OCI-LY1 (cell line): Measurements from ENCODE around the gene FAXC.
"Not testable (repeated sequence)": the region's sequence is repeated elsewhere in the genome, so short reads cannot be mapped to it uniquely, and the experiment has no call there.

Source experiments
- H2AFZ ChIP-seq: fragments of 200-600 bp; sonication (generic), shearing (Covaris generic); 2 replicates; pipeline ENCODE4 v1.6.0; 2014; ENCODE audit warnings: antibody characterized with exemption, mild to moderate bottlenecking, low read length
- H3F3A ChIP-seq: fragments of 200-600 bp; sonication (generic), shearing (Covaris generic); 2 replicates; pipeline ENCODE4 v1.6.0; 2014; ENCODE audit warnings: mild to moderate bottlenecking, antibody characterized with exemption, low read length, moderate library complexity; ENCODE audit not compliant: insufficient read depth
- H3K27ac ChIP-seq: fragments of 200-600 bp; sonication (generic); 2 replicates; pipeline ENCODE4 v1.5.1; 2014; ENCODE audit warnings: low read length, mixed run types, mild to moderate bottlenecking, low read depth; ENCODE audit not compliant: poor library complexity, severe bottlenecking
- H3K27me3 ChIP-seq: fragments of 200-600 bp; sonication (generic); 2 replicates; pipeline ENCODE4 v1.6.0; 2014; ENCODE audit warnings: antibody characterized with exemption, mild to moderate bottlenecking, low read length, moderate library complexity; ENCODE audit not compliant: insufficient read depth
- H3K36me3 ChIP-seq: fragments of 200-600 bp; sonication (generic); 2 replicates; pipeline ENCODE4 v1.6.1; 2014; ENCODE audit warnings: mild to moderate bottlenecking, antibody characterized with exemption, low read length, moderate library complexity, mixed read lengths; ENCODE audit not compliant: insufficient read depth
- H3K4me1 ChIP-seq: fragments of 200-600 bp; sonication (generic); 2 replicates; pipeline ENCODE4 v1.5.1; 2014; ENCODE audit warnings: mild to moderate bottlenecking, low read length, moderate library complexity; ENCODE audit not compliant: insufficient read depth, severe bottlenecking
- H3K4me2 ChIP-seq: fragments of 200-600 bp; sonication (generic), shearing (Covaris generic); 2 replicates; pipeline ENCODE4 v1.6.1; 2014; ENCODE audit warnings: low read length
- H3K4me3 ChIP-seq: fragments of 200-600 bp; sonication (generic); 2 replicates; pipeline ENCODE4 v1.5.1; 2014; ENCODE audit warnings: low read length, low read depth, mild to moderate bottlenecking, mixed read lengths; ENCODE audit not compliant: poor library complexity, severe bottlenecking
- H3K79me2 ChIP-seq: fragments of 200-600 bp; shearing (Covaris generic); 2 replicates; pipeline ENCODE4 v1.6.1; 2016; ENCODE audit warnings: mixed run types, low read length, mixed read lengths; ENCODE audit not compliant: insufficient read depth
- H3K9ac ChIP-seq: fragments of 200-600 bp; sonication (generic), shearing (Covaris generic); 2 replicates; pipeline ENCODE4 v1.6.1; 2014; ENCODE audit warnings: mild to moderate bottlenecking, low read length, mixed read lengths
- H3K9me2 ChIP-seq: fragments of 200-600 bp; sonication (generic), shearing (Covaris generic); 2 replicates; pipeline ENCODE4 v1.6.1; 2014; ENCODE audit warnings: low read depth, mild to moderate bottlenecking, low read length, mixed read lengths
- H3K9me3 ChIP-seq: fragments of 200-600 bp; shearing (Covaris generic); 2 replicates; pipeline ENCODE4 v1.6.1; 2014; ENCODE audit warnings: low read length, mixed read lengths
- H4K20me1 ChIP-seq: fragments of 200-600 bp; sonication (generic), shearing (Covaris generic); 2 replicates; pipeline ENCODE4 v1.6.0; 2016; ENCODE audit warnings: mild to moderate bottlenecking, low read length; ENCODE audit not compliant: insufficient read depth
- EZH2 ChIP-seq: fragments of 200-600 bp; sonication (generic), shearing (Covaris generic); IDR thresholded peaks from 2 replicates; pipeline ENCODE4 v1.8.0; 2017; ENCODE audit warnings: borderline replicate concordance, mixed run types, mild to moderate bottlenecking, antibody characterized with exemption, low read length, moderate library complexity, mixed read lengths
- TF ChIP-seq, protein P1 (sequence below): fragments of 200-600 bp; sonication (generic), shearing (Covaris generic); IDR thresholded peaks from 2 replicates; pipeline ENCODE4 v1.5.1; 2017; ENCODE audit warnings: mild to moderate bottlenecking, antibody characterized with exemption, low read length, moderate library complexity, mixed read lengths

Gene FAXC

GRCh38 chr6:99270030-99270429 is 79.4 kb downstream of the FAXC start:
- Histone ChIP-seq H3K27ac (no peak overlapping the region), H3K27me3 (no peaks in the 10 kb centered on the region), H3K4me3 (no peak overlapping the region), H4K20me1 (no peaks in the 10 kb centered on the region), H2AFZ (no peak overlapping the region), H3K9me2 (no peaks in the 10 kb centered on the region), H3K79me2 (no peaks in the 10 kb centered on the region), H3K36me3 (no peaks in the 10 kb centered on the region), H3K4me1 (no peaks in the 10 kb centered on the region), H3K9ac (no peak overlapping the region), H3K9me3 (no peaks in the 10 kb centered on the region), H3K4me2 (no peak overlapping the region), H3F3A (no peaks in the 10 kb centered on the region)
- TF ChIP-seq, protein P1, sequence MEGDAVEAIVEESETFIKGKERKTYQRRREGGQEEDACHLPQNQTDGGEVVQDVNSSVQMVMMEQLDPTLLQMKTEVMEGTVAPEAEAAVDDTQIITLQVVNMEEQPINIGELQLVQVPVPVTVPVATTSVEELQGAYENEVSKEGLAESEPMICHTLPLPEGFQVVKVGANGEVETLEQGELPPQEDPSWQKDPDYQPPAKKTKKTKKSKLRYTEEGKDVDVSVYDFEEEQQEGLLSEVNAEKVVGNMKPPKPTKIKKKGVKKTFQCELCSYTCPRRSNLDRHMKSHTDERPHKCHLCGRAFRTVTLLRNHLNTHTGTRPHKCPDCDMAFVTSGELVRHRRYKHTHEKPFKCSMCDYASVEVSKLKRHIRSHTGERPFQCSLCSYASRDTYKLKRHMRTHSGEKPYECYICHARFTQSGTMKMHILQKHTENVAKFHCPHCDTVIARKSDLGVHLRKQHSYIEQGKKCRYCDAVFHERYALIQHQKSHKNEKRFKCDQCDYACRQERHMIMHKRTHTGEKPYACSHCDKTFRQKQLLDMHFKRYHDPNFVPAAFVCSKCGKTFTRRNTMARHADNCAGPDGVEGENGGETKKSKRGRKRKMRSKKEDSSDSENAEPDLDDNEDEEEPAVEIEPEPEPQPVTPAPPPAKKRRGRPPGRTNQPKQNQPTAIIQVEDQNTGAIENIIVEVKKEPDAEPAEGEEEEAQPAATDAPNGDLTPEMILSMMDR: no peak
- TF ChIP-seq EZH2: no peak

DNA sequence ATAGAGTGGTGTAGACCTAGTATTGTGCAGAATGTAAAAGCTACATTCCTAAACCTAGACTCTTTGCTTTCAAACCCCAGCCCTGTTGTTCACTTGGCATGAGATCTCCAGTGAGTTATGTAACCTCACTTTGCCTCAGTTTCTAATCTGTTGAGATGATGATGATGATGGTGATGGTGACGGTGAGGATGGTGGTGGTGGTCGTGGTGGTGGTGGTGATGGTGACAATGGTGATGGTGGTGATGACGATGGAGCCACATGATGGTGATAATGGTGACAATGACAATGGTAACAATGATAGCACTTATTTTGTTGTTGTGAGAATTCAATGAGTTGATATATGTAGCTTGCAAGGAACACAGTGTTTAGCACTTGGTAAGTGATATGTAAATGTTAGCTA is 80.3 kb downstream of the FAXC start:
- H3K9ac ChIP-seq: no peak overlapping the region
- no peak overlapping the region for H3K4me2 ChIP-seq
- H3K4me1 ChIP-seq: no peaks in the 10 kb centered on the region
- no peaks in the 10 kb centered on the region for H3F3A ChIP-seq
- no peak overlapping the region for H3K4me3 ChIP-seq
- no peaks in the 10 kb centered on the region for H3K36me3 ChIP-seq
- H3K79me2 ChIP-seq: no peaks in the 10 kb centered on the region
- H3K27ac ChIP-seq: no peak overlapping the region
- H3K9me3 ChIP-seq: no peaks in the 10 kb centered on the region
- no peaks in the 10 kb centered on the region for H3K27me3 ChIP-seq
- H4K20me1 ChIP-seq: no peaks in the 10 kb centered on the region
- TF ChIP-seq, protein P1: no peak
- TF ChIP-seq EZH2: no peak
- no peaks in the 10 kb centered on the region for H3K9me2 ChIP-seq
- no peak overlapping the region for H2AFZ ChIP-seq

- not testable (repeated sequence) for H3K4me3 ChIP-seq, H3F3A ChIP-seq, H3K9me2 ChIP-seq, H3K27ac ChIP-seq, H3K4me1 ChIP-seq, H4K20me1 ChIP-seq, H3K36me3 ChIP-seq, H2AFZ ChIP-seq, H3K9me3 ChIP-seq, H3K4me2 ChIP-seq, H3K79me2 ChIP-seq, H3K27me3 ChIP-seq, H3K9ac ChIP-seq
Observed at GRCh38 chr6:99266996-99267395, 82.5 kb downstream of the FAXC start.

DNA sequence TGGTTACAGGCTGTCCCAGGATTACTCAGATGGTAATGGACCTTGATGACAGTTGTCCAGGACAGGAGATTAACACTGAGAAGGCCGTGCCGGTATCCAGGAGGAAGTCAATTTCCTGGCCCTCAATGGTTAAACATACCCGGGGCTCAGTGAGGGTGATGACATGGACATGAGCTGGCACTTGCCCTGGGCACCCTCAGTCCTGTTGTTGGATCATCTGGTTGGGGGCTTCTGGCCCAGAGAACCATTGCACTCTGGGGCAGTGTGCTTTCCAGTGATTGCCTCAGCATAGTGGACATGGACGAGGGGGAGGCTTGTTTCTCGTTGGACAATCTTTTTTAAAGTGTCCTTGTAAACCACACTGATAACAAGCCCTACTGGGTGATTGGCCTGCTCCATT is 84.0 kb downstream of the FAXC start:
- H3K9me3 ChIP-seq, H2AFZ ChIP-seq, H3K9ac ChIP-seq, H3K4me2 ChIP-seq, H3K27me3 ChIP-seq, H3K9me2 ChIP-seq, H3K36me3 ChIP-seq, H3K4me3 ChIP-seq, H4K20me1 ChIP-seq, H3K4me1 ChIP-seq, H3K27ac ChIP-seq, H3K79me2 ChIP-seq, H3F3A ChIP-seq: not testable (repeated sequence)
